GM18909 (cell line): ENCODE data around the gene BIRC6.
A peak's percentile ranks its signal among the peaks of the same experiment; 100 is the strongest.
"Not testable (repeated sequence)": the region's sequence is repeated elsewhere in the genome, so short reads cannot be mapped to it uniquely, and the experiment has no call there.

ENCODE experiments used
- ATAC-seq: cut with Tn5 transposase; IDR thresholded peaks from one replicate; pipeline ENCODE4 v1.9.1; 2021; ENCODE audit warnings: mild to moderate bottlenecking; ENCODE audit not compliant: unreplicated experiment, poor library complexity

Gene BIRC6

GRCh38 chr2:32498306-32498705 lies 141.5 kb downstream of the BIRC6 start:
- ATAC-seq = no peak

GRCh38 chr2:32502941-32503340 lies 146.1 kb downstream of the BIRC6 start:
- ATAC-seq = no peak

GRCh38 chr2:32504877-32505478 lies 148.2 kb downstream of the BIRC6 start:
- no peak for ATAC-seq

GRCh38 chr2:32506446-32506845 lies 149.6 kb downstream of the BIRC6 start:
- no peak for ATAC-seq

- ATAC-seq = no peak
Observed at GRCh38 chr2:32514946-32515345, 158.1 kb downstream of the BIRC6 start.

- no peak for ATAC-seq
Observed at GRCh38 chr2:32516567-32516966, 159.7 kb downstream of the BIRC6 start.

- no peak for ATAC-seq
Observed at GRCh38 chr2:32522770-32523169, 165.9 kb downstream of the BIRC6 start.

GRCh38 chr2:32523686-32524085 lies 166.9 kb downstream of the BIRC6 start:
- ATAC-seq = no peak

GRCh38 chr2:32532341-32532740 lies 175.5 kb downstream of the BIRC6 start:
- ATAC-seq = no peak

- no peak for ATAC-seq
Observed at GRCh38 chr2:32532961-32533360, 176.1 kb downstream of the BIRC6 start.

GRCh38 chr2:32534831-32535230 lies 178.0 kb downstream of the BIRC6 start:
- no peak for ATAC-seq

GRCh38 chr2:32538735-32539134 lies 181.9 kb downstream of the BIRC6 start:
- no peak for ATAC-seq

- not testable (repeated sequence) for ATAC-seq
Observed at GRCh38 chr2:32552483-32552882, 195.7 kb downstream of the BIRC6 start.

- peak; percentile 91 for ATAC-seq
Observed at GRCh38 chr2:32553829-32554432, 197.1 kb downstream of the BIRC6 start.

- ATAC-seq = no peak
Observed at GRCh38 chr2:32558492-32558891, 201.7 kb downstream of the BIRC6 start.

GRCh38 chr2:32559136-32559535 lies 202.3 kb downstream of the BIRC6 start:
- no peak for ATAC-seq

GRCh38 chr2:32562906-32563305 lies 206.1 kb downstream of the BIRC6 start:
- ATAC-seq = no peak

GRCh38 chr2:32564417-32565035 lies 207.7 kb downstream of the BIRC6 start:
- ATAC-seq = no peak

- no peak for ATAC-seq
Observed at GRCh38 chr2:32565902-32566301, 209.1 kb downstream of the BIRC6 start.

GRCh38 chr2:32572030-32572429 lies 215.2 kb downstream of the BIRC6 start:
- ATAC-seq = no peak

- ATAC-seq = no peak
Observed at GRCh38 chr2:32572737-32573136, 215.9 kb downstream of the BIRC6 start.
